ENCODE data around the gene ASAP2.

GRCh38 chr2:9419541-9419940 is 212.9 kb downstream of the ASAP2 start:
- TF ChIP-seq CTCF (IDR thresholded peaks at IDR 0.05), result no peak
- no peak for TF ChIP-seq POLR2AphosphoS5 (IDR thresholded peaks at IDR 0.05)
- no peak for TF ChIP-seq POLR2A (IDR thresholded peaks at IDR 0.05)
